Trophoblast cell (in vitro differentiated cells and primary cell): ENCODE measurements around the gene PLEKHO1.

Experiments used
- DNase-seq, 2 donors: peaks; one replicate each; pipeline ENCODE4 v3.0.0-alpha.2; 2016
- H2AFZ ChIP-seq: 2 replicates; pipeline ENCODE4 v1.6.1; 2013; ENCODE audit warnings: low read length, moderate library complexity, mild to moderate bottlenecking; ENCODE audit not compliant: insufficient read depth, poor library complexity
- H2AK5ac ChIP-seq: 2 replicates; pipeline ENCODE4 v1.6.1; 2013; ENCODE audit warnings: mild to moderate bottlenecking, low read length
- H2BK120ac ChIP-seq: 2 replicates; pipeline ENCODE4 v1.6.1; 2013; ENCODE audit warnings: low read length, mild to moderate bottlenecking, moderate library complexity; ENCODE audit not compliant: insufficient read depth, poor library complexity
- H2BK12ac ChIP-seq: 2 replicates; pipeline ENCODE4 v1.6.1; 2013; ENCODE audit warnings: mild to moderate bottlenecking, low read length, moderate library complexity
- H2BK5ac ChIP-seq: 2 replicates; pipeline ENCODE4 v1.6.1; 2013; ENCODE audit warnings: low read length, low read depth, moderate library complexity, mild to moderate bottlenecking; ENCODE audit not compliant: poor library complexity
- H3K14ac ChIP-seq: 2 replicates; pipeline ENCODE4 v1.6.1; 2013; ENCODE audit warnings: mild to moderate bottlenecking, low read length
- H3K18ac ChIP-seq: 2 replicates; pipeline ENCODE4 v1.6.1; 2013; ENCODE audit warnings: mild to moderate bottlenecking, low read length
- H3K23ac ChIP-seq: 2 replicates; pipeline ENCODE4 v1.6.1; 2013; ENCODE audit warnings: low read length
- H3K27ac ChIP-seq: 2 replicates; pipeline ENCODE4 v1.5.1; 2013; ENCODE audit warnings: low read depth, mild to moderate bottlenecking, inconsistent platforms, low read length, moderate library complexity
- H3K27me3 ChIP-seq: 2 replicates; pipeline ENCODE4 v1.6.1; 2013; ENCODE audit warnings: inconsistent platforms, mild to moderate bottlenecking, low read length, moderate library complexity; ENCODE audit not compliant: insufficient read depth
- H3K36me3 ChIP-seq, 2 experiments: 1 replicate in 1 of 2; 2 replicates in 1 of 2; pipeline ENCODE4 v1.6.1; 2013; ENCODE audit warnings: low read length in 2 of 2, mild to moderate bottlenecking in 2 of 2, moderate library complexity in 1 of 2; ENCODE audit not compliant: insufficient read depth in 2 of 2, control insufficient read depth in 1 of 2
- H3K4ac ChIP-seq: 2 replicates; pipeline ENCODE4 v1.6.1; 2013; ENCODE audit warnings: low read depth, mild to moderate bottlenecking, low read length, moderate library complexity
- H3K4me1 ChIP-seq, 2 experiments: 1 replicate in 1 of 2; 2 replicates in 1 of 2; pipeline ENCODE4 v1.6.1; 2013; ENCODE audit warnings: low read length in 2 of 2, mild to moderate bottlenecking in 2 of 2, moderate library complexity in 1 of 2; ENCODE audit not compliant: insufficient read depth in 2 of 2, control insufficient read depth in 1 of 2
- H3K4me2 ChIP-seq: 2 replicates; pipeline ENCODE4 v1.6.1; 2013; ENCODE audit warnings: inconsistent platforms, mild to moderate bottlenecking, low read length, moderate library complexity
- H3K4me3 ChIP-seq: 2 replicates; pipeline ENCODE4 v1.5.1; 2013; ENCODE audit warnings: mild to moderate bottlenecking, low read depth, low read length, inconsistent platforms
- H3K79me1 ChIP-seq: one replicate; pipeline ENCODE4 v1.6.1; 2013; ENCODE audit warnings: low read length
- H3K79me2 ChIP-seq: 2 replicates; pipeline ENCODE4 v1.6.1; 2013; ENCODE audit warnings: low read length, mild to moderate bottlenecking; ENCODE audit not compliant: control insufficient read depth, insufficient read depth, poor library complexity
- H3K9ac ChIP-seq: 2 replicates; pipeline ENCODE4 v1.6.1; 2013; ENCODE audit warnings: mild to moderate bottlenecking, low read length
- H3K9me3 ChIP-seq: 2 replicates; pipeline ENCODE4 v1.6.1; 2013; ENCODE audit warnings: low read depth, mild to moderate bottlenecking, control low read depth, inconsistent platforms, low read length; ENCODE audit not compliant: insufficient read depth
- H4K12ac ChIP-seq: 2 replicates; pipeline ENCODE4 v1.6.1; 2013; ENCODE audit warnings: low read depth, mild to moderate bottlenecking, low read length, moderate library complexity
- H4K8ac ChIP-seq: 2 replicates; pipeline ENCODE4 v1.6.1; 2013; ENCODE audit warnings: low read depth, mild to moderate bottlenecking, low read length, moderate library complexity
- H4K91ac ChIP-seq: one replicate; pipeline ENCODE4 v1.6.1; 2013; ENCODE audit warnings: low read depth, mild to moderate bottlenecking, low read length, moderate library complexity
- WGBS: extraction: QIAGEN DNeasy Blood & Tissue Kit; methylation state at CpG from one replicate; pipeline ENCODE4 v1.1.7; 2013; ENCODE audit warnings: missing lambda C conversion rate; ENCODE audit not compliant: insufficient read length, insufficient coverage; ENCODE audit errors: extremely low coverage; 5-methylcytosine and 5-hydroxymethylcytosine counted together

Gene PLEKHO1

DNA sequence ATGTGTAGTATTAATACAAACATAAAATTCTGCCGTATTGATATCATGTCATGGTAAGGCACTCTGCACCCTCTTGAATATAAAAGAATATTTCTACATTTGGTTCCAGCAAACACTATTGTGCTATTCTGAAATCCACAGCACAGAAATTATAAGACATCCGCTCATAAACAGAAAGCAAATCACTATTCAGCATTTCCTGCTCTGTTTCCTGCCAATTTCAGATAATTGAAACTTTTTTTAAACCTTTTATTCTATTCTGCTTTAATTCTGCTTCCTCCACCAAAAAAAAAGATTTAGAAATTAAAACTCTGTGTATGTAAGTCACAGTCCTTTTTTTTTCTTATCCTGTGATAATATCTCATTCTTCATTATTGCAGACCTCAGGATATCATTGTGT, 39.6 kb upstream of the PLEKHO1 start:
- Histone ChIP-seq H3K4ac (no peak overlapping the region), H3K23ac (no peak overlapping the region), H3K4me2 (no peak overlapping the region), H3K9ac (no peak overlapping the region), H3K18ac (no peak overlapping the region), H4K8ac (no peak overlapping the region), H3K79me2 (no peaks in the 10 kb centered on the region), H3K14ac (no peak overlapping the region), H2BK12ac (no peak overlapping the region), H3K79me1 (no peaks in the 10 kb centered on the region), H3K9me3 (no peaks in the 10 kb centered on the region), H2AK5ac (no peak overlapping the region), H3K27ac (no peak overlapping the region), H3K36me3 (peaks cover 0 to 2% of the 10 kb centered on the region in 2 experiments), H3K4me3 (no peak overlapping the region), H4K91ac (no peak overlapping the region), H3K27me3 (no peaks in the 10 kb centered on the region), H4K12ac (no peak overlapping the region), H2BK5ac (no peak overlapping the region), H3K4me1 (no peaks in the 10 kb centered on the region), H2AFZ (no peak overlapping the region), H2BK120ac (no peak overlapping the region)
- no peak for DNase-seq
- no CpG with 5 or more reads among the region's 2 CpGs for WGBS

GRCh38 chr1:150111670-150112069, 38.0 kb upstream of the PLEKHO1 start:
- Histone ChIP-seq H4K8ac (no peak overlapping the region), H2BK12ac (no peak overlapping the region), H3K79me2 (no peaks in the 10 kb centered on the region), H2BK5ac (no peak overlapping the region), H3K9me3 (no peaks in the 10 kb centered on the region), H3K4me2 (no peak overlapping the region), H3K4me1 (no peaks in the 10 kb centered on the region), H3K4ac (no peak overlapping the region), H4K12ac (no peak overlapping the region), H3K14ac (no peak overlapping the region), H3K18ac (no peak overlapping the region), H2AK5ac (no peak overlapping the region), H3K27me3 (no peaks in the 10 kb centered on the region), H2AFZ (no peak overlapping the region), H4K91ac (no peak overlapping the region), H3K79me1 (no peaks in the 10 kb centered on the region), H3K23ac (no peak overlapping the region), H3K9ac (no peak overlapping the region), H3K4me3 (no peak overlapping the region), H2BK120ac (no peak overlapping the region), H3K27ac (no peak overlapping the region), H3K36me3 (peaks cover 0 to 2% of the 10 kb centered on the region in 2 experiments)
- no peak for DNase-seq
- WGBS: no CpG with 5 or more reads among the region's 5 CpGs

- Histone ChIP-seq H3K4me2 (no peak overlapping the region), H3K27ac (no peak overlapping the region), H3K79me1 (no peaks in the 10 kb centered on the region), H2BK120ac (no peak overlapping the region), H3K27me3 (no peaks in the 10 kb centered on the region), H4K91ac (no peak overlapping the region), H3K4me1 (no peaks in the 10 kb centered on the region), H3K36me3 (peaks cover 0 to 2% of the 10 kb centered on the region in 2 experiments), H2BK5ac (no peak overlapping the region), H3K4me3 (no peak overlapping the region), H3K23ac (no peak overlapping the region), H3K4ac (no peak overlapping the region), H3K79me2 (no peaks in the 10 kb centered on the region), H2AFZ (no peak overlapping the region), H3K14ac (no peak overlapping the region), H4K12ac (no peak overlapping the region), H3K9ac (no peak overlapping the region), H3K9me3 (no peaks in the 10 kb centered on the region), H2AK5ac (no peak overlapping the region), H2BK12ac (no peak overlapping the region), H3K18ac (no peak overlapping the region), H4K8ac (no peak overlapping the region)
- no peak for DNase-seq
- WGBS: no CpG with 5 or more reads among the region's 1 CpG
Observed at GRCh38 chr1:150115121-150115520, 34.6 kb upstream of the PLEKHO1 start.

- Histone ChIP-seq H2AK5ac (no peak overlapping the region), H3K27ac (no peak overlapping the region), H3K4me2 (no peak overlapping the region), H3K23ac (no peak overlapping the region), H2BK120ac (no peak overlapping the region), H3K9ac (no peak overlapping the region), H4K12ac (no peak overlapping the region), H2BK12ac (no peak overlapping the region), H3K79me1 (no peaks in the 10 kb centered on the region), H2BK5ac (no peak overlapping the region), H3K4ac (no peak overlapping the region), H2AFZ (no peak overlapping the region), H3K79me2 (no peaks in the 10 kb centered on the region), H3K9me3 (no peaks in the 10 kb centered on the region), H3K18ac (no peak overlapping the region), H3K14ac (no peak overlapping the region), H3K4me1 (no peaks in the 10 kb centered on the region), H3K36me3 (peaks cover 0 to 2% of the 10 kb centered on the region in 2 experiments), H4K91ac (no peak overlapping the region), H3K27me3 (no peaks in the 10 kb centered on the region), H3K4me3 (no peak overlapping the region), H4K8ac (no peak overlapping the region)
- WGBS: no CpG with 5 or more reads among the region's 2 CpGs
- DNase-seq: no peak
Observed at GRCh38 chr1:150118716-150119115, 31.0 kb upstream of the PLEKHO1 start.
